RWPE2 (cell line): ENCODE results near the gene PROX2.
A peak's percentile ranks its signal among the peaks of the same experiment; 100 is the strongest.

Experiments
- ATAC-seq: fragments of 200-7000 bp; cut with Tn5 transposase; 3 replicates; pipeline ENCODE4 v1.9.1; 2021; ENCODE audit warnings: low read depth
- DNase-seq: peaks from one replicate; pipeline ENCODE4 v3.0.0-alpha.2; 2020; ENCODE audit warnings: low spot score
- H3K27ac ChIP-seq: fragments of 450-650 bp; 2 replicates; pipeline ENCODE4 v1.5.1; 2017; ENCODE audit warnings: mild to moderate bottlenecking; ENCODE audit not compliant: poor library complexity, severe bottlenecking
- H3K27me3 ChIP-seq: fragments of 250-450 bp; sonication (Bioruptor Pico); 2 replicates; pipeline ENCODE4 v1.5.1; 2021; ENCODE audit warnings: mild to moderate bottlenecking, moderate library complexity; ENCODE audit not compliant: insufficient read depth, poor library complexity, severe bottlenecking
- H3K36me3 ChIP-seq: fragments of 250-450 bp; sonication (Bioruptor Pico); 2 replicates; pipeline ENCODE4 v1.5.1; 2020; ENCODE audit warnings: low read depth, mild to moderate bottlenecking, moderate library complexity
- H3K4me1 ChIP-seq: fragments of 250-450 bp; sonication (Bioruptor Pico); 2 replicates; pipeline ENCODE4 v1.5.1; 2021; ENCODE audit warnings: mild to moderate bottlenecking, moderate library complexity; ENCODE audit not compliant: insufficient read depth, poor library complexity, severe bottlenecking
- H3K4me3 ChIP-seq: fragments of 250-450 bp; sonication (Bioruptor Pico); 2 replicates; pipeline ENCODE4 v1.5.1; 2021; ENCODE audit warnings: mild to moderate bottlenecking, moderate library complexity; ENCODE audit not compliant: severe bottlenecking
- H3K9me3 ChIP-seq: fragments of 250-450 bp; sonication (Bioruptor Pico); 2 replicates; pipeline ENCODE4 v1.5.1; 2021; ENCODE audit warnings: mild to moderate bottlenecking, moderate library complexity; ENCODE audit not compliant: severe bottlenecking
- TF ChIP-seq, protein P1 (sequence below): fragments of 450-650 bp; IDR thresholded peaks from one replicate; pipeline ENCODE4 v1.5.1; 2017; ENCODE audit warnings: mild to moderate bottlenecking, moderate library complexity; ENCODE audit not compliant: poor library complexity, severe bottlenecking

Gene PROX2

DNA sequence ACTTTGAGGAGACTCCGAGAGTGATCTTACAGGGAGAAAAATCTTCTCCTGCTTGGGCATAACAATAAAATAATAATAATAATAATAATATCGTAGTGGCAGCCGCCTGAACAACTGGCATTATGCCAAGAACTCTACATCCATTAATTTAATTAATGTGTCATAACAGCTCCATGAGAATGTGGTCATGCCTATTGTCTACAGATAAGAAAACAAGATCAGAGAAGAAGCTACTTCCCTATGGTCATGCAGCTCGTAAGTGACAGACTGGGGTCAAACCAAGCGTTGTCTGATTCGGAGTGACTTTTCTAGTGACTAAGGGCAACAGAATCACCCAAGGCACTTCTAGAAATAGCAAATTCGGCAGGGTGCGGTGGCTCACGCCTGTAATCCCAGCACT, 11.7 kb downstream of the PROX2 start:
- ATAC-seq (no peak), DNase-seq (no peak)
- Histone ChIP-seq H3K4me3 (no peak overlapping the region), H3K36me3 (no peaks in the 10 kb centered on the region), H3K27me3 (no peaks in the 10 kb centered on the region), H3K27ac (no peak overlapping the region), H3K9me3 (no peaks in the 10 kb centered on the region), H3K4me1 (no peaks in the 10 kb centered on the region)
- TF ChIP-seq, protein P1, sequence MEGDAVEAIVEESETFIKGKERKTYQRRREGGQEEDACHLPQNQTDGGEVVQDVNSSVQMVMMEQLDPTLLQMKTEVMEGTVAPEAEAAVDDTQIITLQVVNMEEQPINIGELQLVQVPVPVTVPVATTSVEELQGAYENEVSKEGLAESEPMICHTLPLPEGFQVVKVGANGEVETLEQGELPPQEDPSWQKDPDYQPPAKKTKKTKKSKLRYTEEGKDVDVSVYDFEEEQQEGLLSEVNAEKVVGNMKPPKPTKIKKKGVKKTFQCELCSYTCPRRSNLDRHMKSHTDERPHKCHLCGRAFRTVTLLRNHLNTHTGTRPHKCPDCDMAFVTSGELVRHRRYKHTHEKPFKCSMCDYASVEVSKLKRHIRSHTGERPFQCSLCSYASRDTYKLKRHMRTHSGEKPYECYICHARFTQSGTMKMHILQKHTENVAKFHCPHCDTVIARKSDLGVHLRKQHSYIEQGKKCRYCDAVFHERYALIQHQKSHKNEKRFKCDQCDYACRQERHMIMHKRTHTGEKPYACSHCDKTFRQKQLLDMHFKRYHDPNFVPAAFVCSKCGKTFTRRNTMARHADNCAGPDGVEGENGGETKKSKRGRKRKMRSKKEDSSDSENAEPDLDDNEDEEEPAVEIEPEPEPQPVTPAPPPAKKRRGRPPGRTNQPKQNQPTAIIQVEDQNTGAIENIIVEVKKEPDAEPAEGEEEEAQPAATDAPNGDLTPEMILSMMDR, result no peak

DNA sequence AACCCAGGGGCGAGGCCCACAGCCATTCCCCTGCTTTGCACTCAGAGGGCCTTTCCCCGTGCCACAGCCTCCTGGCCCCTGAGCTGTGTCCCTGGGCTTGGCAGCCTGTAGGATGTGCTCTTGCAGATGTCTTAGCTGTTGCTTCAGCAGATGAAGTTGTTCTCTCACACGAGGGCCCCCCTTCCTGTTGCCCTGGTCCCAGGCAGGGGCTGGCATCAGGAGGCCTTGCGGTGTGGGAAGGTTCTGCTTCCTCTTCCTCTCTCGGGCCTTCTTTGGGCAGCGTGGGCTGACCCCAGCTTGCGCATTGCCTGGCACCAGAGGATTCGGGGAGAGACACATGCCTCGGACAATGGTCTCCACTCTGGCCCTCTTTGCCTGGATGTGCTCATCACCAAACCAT, 12.7 kb downstream of the PROX2 start:
- Histone ChIP-seq H3K27me3 (no peaks in the 10 kb centered on the region), H3K4me1 (no peaks in the 10 kb centered on the region), H3K27ac (no peak overlapping the region), H3K36me3 (no peaks in the 10 kb centered on the region), H3K9me3 (no peaks in the 10 kb centered on the region), H3K4me3 (no peak overlapping the region)
- TF ChIP-seq, protein P1, result no peak
- DNase-seq (no peak), ATAC-seq (no peak)

DNA sequence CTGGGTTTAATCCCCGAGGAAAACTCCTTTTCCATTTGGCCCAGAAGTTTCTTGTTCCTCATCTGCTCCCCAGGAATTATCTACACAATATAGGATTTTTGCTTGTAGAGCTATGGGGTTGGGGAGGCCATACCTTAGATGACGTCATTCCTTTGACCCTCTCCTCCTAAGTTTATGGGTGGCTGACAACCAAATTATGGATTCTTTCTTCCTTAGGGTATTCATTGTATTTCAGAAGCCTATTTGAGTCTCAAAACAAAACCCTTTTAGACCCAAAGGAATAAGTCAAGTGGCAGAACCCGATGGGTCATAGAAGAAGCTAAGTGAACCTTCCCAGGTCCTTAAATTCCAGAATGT, 14.2 kb downstream of the PROX2 start:
- ATAC-seq (no peak), DNase-seq (no peak)
- H3K4me1 ChIP-seq, result no peaks in the 10 kb centered on the region
- H3K27ac ChIP-seq, result no peak overlapping the region
- TF ChIP-seq, protein P1, result no peak
- H3K4me3 ChIP-seq, result no peak overlapping the region
- no peaks in the 10 kb centered on the region; the same call in 1 of the 2 replicates for H3K36me3 ChIP-seq
- no peaks in the 10 kb centered on the region for H3K9me3 ChIP-seq
- no peaks in the 10 kb centered on the region for H3K27me3 ChIP-seq

DNA sequence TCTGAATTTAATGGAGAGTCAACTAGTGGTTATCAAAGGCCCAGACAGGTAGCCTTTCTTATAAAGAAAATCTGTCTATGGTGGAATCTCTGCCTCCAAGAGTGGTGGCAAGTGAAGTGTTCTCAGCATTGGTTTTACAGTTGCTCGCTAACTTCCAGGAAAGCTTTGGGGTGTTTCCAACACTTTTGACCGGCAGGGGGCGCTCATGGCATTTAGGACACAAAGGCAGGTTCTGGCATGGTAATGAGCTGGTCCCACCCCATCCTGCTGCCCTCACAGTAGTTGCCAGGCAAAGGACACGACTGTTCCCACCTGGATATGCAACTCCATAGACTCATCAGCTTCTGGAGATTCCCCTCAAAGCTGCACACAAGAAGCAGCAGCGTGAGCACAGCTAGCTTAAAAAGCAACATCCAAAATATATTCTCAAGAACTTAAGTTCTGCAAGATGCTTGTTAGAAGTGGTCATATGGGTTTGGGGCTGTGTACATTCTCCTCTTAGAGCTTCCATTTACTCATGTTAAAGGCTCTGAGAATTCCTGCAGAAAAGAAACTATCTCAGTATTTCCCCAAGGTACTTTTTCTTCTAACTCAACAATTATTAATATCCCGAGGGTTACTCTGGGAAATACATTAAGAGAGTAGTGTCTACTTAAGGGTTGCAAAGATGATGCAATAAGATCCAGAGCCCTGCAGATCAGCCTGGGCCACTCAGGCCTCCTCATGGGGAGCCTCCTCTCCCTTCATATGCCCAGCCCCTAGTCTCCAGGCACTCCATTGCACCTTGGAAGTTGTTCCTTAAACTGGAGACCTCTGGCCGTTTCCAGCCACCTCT, 14.8 kb downstream of the PROX2 start:
- TF ChIP-seq, protein P1, result peak; percentile 98
- ATAC-seq, result peak; percentile 78
- no peaks in the 10 kb centered on the region for H3K27me3 ChIP-seq

DNA sequence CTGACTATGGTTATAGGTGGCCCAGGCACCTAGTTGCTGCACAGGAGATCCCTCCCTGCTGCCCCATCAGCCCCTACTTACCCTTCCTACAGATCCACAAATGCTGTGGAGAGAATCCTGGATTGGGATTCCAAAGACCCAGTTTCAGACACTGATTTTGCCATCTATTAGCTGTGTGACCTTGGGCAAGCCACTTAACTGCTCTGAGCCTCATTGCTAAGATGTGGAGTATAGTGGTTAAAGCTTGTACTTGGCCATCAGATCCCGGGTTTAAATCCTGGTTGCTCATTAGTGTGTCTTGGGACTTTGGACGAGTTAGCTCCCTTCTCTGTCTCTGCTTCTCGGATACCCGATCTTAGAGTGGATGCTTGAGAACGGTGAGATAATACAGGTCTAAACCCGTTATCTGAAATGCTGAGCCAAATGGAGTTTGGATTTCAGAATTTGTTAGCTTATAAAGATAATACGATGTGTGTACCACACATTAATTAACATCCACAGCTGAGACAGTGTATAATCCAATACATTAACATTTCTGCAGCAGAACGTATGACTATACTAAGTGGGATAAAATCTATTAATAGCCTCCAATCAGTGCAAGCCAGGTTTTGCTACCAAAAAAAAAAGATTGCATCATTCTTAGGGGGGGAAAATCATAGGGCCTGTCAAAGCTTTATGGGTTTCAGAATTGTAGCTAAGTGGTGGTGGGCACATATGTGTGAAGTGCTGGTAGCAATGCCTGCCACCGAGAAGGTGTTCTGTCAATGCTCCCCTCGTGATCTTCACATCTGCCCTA, 16.0 kb downstream of the PROX2 start:
- no peaks in the 10 kb centered on the region for H3K27me3 ChIP-seq
- peaks cover 3% of the 10 kb centered on the region for H3K36me3 ChIP-seq
- no peak overlapping the region for H3K27ac ChIP-seq
- H3K9me3 ChIP-seq, result no peaks in the 10 kb centered on the region
- no peaks in the 10 kb centered on the region for H3K4me1 ChIP-seq
- TF ChIP-seq, protein P1, result no peak
- no peak overlapping the region for H3K4me3 ChIP-seq
- no peak for ATAC-seq
- no peak for DNase-seq

More for the DNA sequence above, 14.8 kb downstream of the PROX2 start:
- DNase-seq, result peak; percentile 86
- Histone ChIP-seq H3K36me3 (no peaks in the 10 kb centered on the region; the same call in 1 of the 2 replicates), H3K27ac (no peak overlapping the region), H3K4me1 (no peaks in the 10 kb centered on the region), H3K4me3 (no peak overlapping the region), H3K9me3 (no peaks in the 10 kb centered on the region)
